ENCODE measurements around the gene STK32A. TPM values are rescaled to one million over a fixed set of nuclear protein-coding genes. Genes with fewer than 3 reads are reported as not detected.
A peak's percentile ranks its signal among the peaks of the same experiment; 100 is the strongest.
"Not testable (repeated sequence)": the region's sequence is repeated elsewhere in the genome, so short reads cannot be mapped to it uniquely, and the experiment has no call there.

The STK32A gene
- total and polyA plus RNA-seq, 5 experiments from 2014 or later, result not detected

DNA sequence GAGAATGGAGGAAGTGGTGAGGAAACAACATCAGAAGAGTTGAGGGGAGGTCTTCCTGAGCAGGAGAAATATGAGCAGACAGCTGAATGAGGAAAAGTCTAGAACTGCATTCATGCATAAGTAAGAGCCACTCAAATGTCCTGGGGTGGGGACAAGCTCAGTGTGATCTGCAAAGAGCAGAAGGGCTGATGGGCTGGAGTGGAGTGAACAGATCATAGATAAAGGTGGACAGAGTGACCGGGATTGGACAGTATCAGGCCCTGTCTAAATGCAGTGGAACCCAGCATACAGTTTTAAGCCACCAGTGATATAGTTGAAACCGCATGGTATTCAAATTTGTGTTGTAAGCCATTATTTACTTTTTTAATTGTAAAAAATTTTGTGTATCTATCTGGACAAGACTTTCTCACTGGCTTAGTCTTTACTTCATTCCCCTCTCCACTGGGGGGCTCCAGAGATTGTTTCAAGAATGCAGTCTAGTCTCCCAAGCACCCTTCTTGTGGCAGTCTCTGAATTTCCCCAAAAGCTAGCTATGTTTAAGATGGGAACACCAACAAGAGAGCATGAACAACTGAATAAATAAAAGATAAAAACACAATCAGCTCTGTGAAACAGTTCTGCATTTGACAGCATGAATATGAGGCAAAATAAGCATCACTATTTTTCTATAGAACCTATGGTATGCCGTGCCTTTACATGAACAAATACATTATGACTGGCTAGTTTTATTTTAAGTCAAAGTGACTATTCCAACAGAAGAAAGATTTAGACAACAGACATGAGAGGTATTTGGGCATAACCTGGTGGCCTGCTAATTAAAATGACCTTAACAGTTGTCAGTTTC, 10.7 kb upstream of the STK32A start:
- Mint-ChIP-seq H3K27me3 (peaks cover 0 to 2% (median 0%) of the 10 kb centered on the region in 5 donors), H3K4me3 (no peak overlapping the region), H3K27ac (no peak overlapping the region), H3K36me3 (peaks cover 0 to 11% (median 0%) of the 10 kb centered on the region in 3 donors), H3K9me3 (peaks cover under 1 to 21% (median 6%) of the 10 kb centered on the region in 9 donors), H3K4me1 (peaks cover 0 to 3% (median under 1%) of the 10 kb centered on the region in 4 donors)
- ATAC-seq (no peak), DNase-seq (no peak)
- POLR2A ChIA-PET, result no interaction called here

DNA sequence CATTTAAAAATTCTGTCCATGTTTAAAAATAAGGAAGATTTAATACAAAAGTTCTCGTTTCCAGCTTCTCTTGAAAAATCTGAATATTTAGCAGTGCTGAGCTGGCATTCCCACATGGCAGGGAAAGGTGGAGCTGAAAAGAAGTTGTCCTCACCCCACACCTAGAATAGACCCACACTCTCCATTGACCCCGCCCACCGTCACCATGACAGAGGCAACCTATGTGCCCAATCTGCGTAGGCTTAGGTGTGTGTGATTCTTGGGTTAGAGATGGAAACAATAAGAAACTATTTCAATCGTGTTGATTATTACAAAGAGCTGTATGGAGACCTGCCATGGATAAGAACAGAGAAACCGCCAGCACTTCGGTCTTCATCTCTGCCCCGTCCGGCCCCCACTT, 8.9 kb upstream of the STK32A start:
- Mint-ChIP-seq H3K4me1 (peaks cover 0 to 3% (median under 1%) of the 10 kb centered on the region in 4 donors), H3K27me3 (peaks cover 1 to 10% (median 3%) of the 10 kb centered on the region in 5 donors), H3K36me3 (peaks cover 0 to 12% (median 0%) of the 10 kb centered on the region in 3 donors), H3K4me3 (no peak overlapping the region), H3K9me3 (peaks cover 1 to 14% (median 6%) of the 10 kb centered on the region in 9 donors), H3K27ac (no peak overlapping the region)
- no peak for DNase-seq
- ATAC-seq, result no peak
- POLR2A ChIA-PET, result no interaction called here

DNA sequence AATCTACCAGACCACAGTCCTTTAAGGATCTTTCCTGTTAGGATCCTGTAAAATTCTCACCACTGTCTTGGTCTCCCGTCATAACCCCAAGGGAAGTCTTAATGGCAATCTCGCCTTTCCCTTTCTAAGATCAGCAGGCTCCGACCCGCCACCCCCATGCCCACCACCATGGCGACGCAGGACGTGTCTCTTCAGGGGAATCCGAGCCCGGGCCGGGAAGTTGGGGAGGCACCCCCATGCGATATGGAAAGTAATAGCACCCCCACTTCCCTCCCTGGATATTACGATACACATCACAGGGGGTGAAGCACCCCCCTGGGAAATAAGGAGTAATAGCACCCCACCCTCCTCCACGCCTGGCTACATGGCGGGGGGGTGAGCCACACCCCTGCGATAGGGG, 8.3 kb upstream of the STK32A start:
- Mint-ChIP-seq H3K4me1 (peaks cover 0 to 3% (median under 1%) of the 10 kb centered on the region in 4 donors), H3K27me3 (peaks cover 6 to 16% (median 9%) of the 10 kb centered on the region in 5 donors), H3K27ac (no peak overlapping the region), H3K9me3 (peaks cover 2 to 20% (median 9%) of the 10 kb centered on the region in 9 donors), H3K4me3 (no peak overlapping the region), H3K36me3 (peaks cover 0 to 15% (median 0%) of the 10 kb centered on the region in 3 donors)
- DNase-seq (no peak), ATAC-seq (no peak)
- POLR2A ChIA-PET, result no interaction called here

DNA sequence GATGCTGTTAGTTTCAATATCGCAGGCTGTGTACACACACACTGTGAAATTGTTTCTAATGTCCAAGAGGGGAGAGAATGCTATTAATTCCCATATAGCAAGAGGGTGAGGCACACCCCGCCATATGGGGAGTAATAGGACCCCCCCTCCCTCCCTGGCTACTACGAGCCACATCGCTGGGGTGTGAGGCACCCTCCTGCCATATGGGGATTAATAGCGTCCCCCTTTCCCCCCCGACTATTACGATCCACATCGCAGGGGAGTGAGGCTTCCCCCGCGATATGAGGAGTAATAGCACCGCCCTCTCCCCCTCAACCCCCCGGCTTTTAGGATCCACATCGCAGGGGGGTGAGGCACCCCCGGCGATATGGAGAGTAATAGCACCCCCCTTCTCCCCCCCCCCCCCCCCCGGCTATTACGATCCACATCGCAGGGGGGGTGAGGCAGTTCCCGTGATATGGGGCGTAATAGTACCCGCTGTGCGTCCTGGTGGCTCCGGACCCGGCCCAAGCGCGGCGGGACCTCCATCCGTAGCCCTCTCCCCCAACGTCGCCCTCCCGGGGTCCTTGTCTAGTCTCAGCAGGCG, 494 bp upstream of the STK32A start:
- no peak for ATAC-seq
- peaks cover 37 to 81% (median 57%) of the 10 kb centered on the region in 5 donors for H3K27me3 Mint-ChIP-seq
- H3K4me3 Mint-ChIP-seq, result peak overlapping the region in 6 of 10 donors; percentile 5 to 61 (median 48)
- peaks cover 3 to 13% (median 6%) of the 10 kb centered on the region in 4 donors for H3K4me1 Mint-ChIP-seq
- peaks cover 0 to 4% (median 0%) of the 10 kb centered on the region in 3 donors for H3K36me3 Mint-ChIP-seq
- peaks cover 0 to 8% (median 3%) of the 10 kb centered on the region in 9 donors for H3K9me3 Mint-ChIP-seq
- DNase-seq, result no peak
- no peak overlapping the region for H3K27ac Mint-ChIP-seq
- POLR2A ChIA-PET, result no interaction called here

DNA sequence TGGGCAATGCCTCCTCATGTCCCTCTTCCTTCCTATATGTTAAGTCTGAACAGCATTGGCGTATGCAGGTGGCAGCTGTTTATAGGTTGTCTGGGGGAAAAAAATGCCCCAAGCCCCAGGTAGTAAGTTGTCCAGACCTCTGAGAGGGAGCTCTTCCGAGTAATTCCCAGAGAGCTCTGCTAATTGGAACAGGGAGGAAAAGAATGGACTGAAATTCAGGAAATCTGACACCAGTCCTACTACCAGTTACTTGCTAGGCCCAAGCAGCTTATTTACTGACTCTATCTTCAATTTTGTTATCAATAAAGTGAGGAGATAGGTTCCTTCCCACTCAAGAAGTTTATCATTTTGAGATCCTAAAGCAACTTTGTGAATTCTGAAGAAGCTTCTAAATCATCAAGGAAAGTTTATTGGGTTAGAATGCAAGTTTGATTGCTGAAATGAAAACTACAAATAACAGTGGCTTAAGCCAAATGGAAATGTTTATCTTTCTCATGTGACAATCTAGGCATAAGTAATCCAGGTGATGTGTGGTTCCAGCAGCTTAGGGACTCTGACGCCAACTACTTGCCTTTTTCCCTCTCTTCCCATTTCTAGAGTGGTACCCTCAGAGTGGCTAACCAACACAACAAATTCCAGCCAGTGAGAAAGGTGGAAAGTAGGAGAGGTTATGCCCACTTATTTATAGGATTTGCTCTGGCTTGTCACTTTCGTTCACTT, 5.6 kb downstream of the STK32A start:
- H3K27ac Mint-ChIP-seq, result no peak overlapping the region
- POLR2A ChIA-PET, result no interaction called here
- peaks cover 0 to 3% (median 0%) of the 10 kb centered on the region in 9 donors for H3K9me3 Mint-ChIP-seq
- no peaks in the 10 kb centered on the region for H3K36me3 Mint-ChIP-seq
- ATAC-seq (no peak), DNase-seq (no peak)
- H3K27me3 Mint-ChIP-seq, result peaks cover 4 to 27% (median 20%) of the 10 kb centered on the region in 5 donors
- H3K4me3 Mint-ChIP-seq, result no peak overlapping the region
- no peaks in the 10 kb centered on the region for H3K4me1 Mint-ChIP-seq

DNA sequence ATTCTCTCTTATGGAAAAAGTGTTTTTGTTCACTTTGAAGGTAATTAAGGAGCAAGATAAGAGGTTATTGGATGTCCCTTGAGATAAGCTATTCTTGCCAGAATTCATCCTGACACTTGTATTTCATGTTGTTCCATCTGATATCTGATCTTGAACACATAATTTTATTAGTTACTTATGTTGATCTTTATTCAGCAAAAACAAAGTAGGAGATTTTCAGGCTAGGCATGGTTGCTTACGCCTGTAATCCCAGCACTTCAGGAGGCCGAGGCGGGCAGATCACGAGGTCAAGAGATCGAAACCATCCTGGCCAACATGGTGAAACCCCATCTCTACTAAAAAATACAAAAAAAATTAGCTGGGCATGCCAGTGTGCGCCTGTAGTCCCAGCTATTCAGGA, 8.4 kb downstream of the STK32A start:
- POLR2A ChIA-PET, ATAC-seq, H3K27ac Mint-ChIP-seq, H3K4me1 Mint-ChIP-seq, H3K4me3 Mint-ChIP-seq, H3K27me3 Mint-ChIP-seq, DNase-seq, H3K36me3 Mint-ChIP-seq, H3K9me3 Mint-ChIP-seq: not testable (repeated sequence)

DNA sequence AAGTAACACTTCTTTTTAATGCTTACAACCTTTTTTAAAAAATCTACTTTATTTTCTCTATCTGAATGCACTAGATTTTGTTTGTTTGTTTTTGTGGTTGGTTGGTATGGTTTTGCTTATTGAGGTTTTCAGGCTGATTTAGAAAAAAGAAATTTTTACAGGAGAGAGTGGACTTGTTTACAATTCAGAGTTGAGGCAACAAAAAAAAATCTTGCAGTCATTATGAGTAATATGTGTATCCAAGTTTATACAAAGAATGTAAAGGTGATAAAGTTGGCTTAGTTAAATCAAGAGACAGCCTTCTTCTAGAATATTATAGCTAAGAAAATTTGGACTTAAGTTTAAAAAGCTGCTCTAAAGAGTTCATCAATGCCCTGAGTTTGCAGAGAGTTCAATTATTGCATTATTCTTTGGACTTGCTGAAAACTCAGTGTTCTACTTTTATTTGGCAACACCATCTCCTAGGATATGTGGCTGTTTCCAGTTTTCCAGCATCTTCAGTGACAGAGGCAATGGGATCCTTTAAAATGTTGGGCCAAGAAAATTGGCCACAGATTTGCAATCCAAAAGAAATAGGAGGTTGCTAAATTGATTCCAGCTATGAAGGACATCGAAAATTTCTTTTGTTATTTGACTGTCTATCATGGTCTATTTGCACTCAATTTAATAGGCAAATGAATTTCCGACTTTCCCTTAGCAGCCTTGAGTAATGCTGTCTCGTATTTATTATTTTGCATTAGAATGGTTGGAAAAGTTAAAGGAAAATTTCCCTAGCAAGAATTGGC, 10.7 kb downstream of the STK32A start:
- ATAC-seq, result no peak
- no peaks in the 10 kb centered on the region for H3K4me1 Mint-ChIP-seq
- no peaks in the 10 kb centered on the region for H3K36me3 Mint-ChIP-seq
- H3K27me3 Mint-ChIP-seq, result peaks cover 0 to 8% (median 2%) of the 10 kb centered on the region in 5 donors
- H3K9me3 Mint-ChIP-seq, result peaks cover 0 to 9% (median 0%) of the 10 kb centered on the region in 9 donors
- no peak for DNase-seq
- POLR2A ChIA-PET, result no interaction called here
- H3K27ac Mint-ChIP-seq, result no peak overlapping the region
- H3K4me3 Mint-ChIP-seq, result no peak overlapping the region

DNA sequence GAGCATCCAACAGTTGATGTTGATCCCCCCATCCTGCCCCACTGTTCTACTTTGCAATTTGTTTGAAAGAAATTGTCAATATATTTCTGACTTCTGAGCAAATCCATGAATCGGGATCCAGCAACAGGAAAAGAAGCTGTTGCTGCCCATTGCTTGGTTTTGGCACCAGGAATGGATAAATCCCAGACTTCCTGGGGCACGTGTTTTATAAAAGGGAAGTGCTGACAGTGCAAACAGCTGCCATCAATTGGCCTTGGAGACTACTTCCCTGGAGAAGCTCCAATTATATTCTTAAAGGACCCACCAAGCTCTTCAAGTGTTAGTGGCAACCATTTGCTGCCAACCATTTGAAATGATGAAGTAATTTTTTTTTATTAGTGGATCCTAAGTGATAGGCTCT, 13.7 kb downstream of the STK32A start:
- ATAC-seq (no peak), DNase-seq (no peak)
- no peaks in the 10 kb centered on the region for H3K4me1 Mint-ChIP-seq
- peaks cover 0 to 12% (median 0%) of the 10 kb centered on the region in 9 donors for H3K9me3 Mint-ChIP-seq
- POLR2A ChIA-PET, result no interaction called here
- H3K27ac Mint-ChIP-seq, result no peak overlapping the region
- H3K36me3 Mint-ChIP-seq, result no peaks in the 10 kb centered on the region
- peaks cover 0 to 8% (median 2%) of the 10 kb centered on the region in 5 donors for H3K27me3 Mint-ChIP-seq
- no peak overlapping the region for H3K4me3 Mint-ChIP-seq

DNA sequence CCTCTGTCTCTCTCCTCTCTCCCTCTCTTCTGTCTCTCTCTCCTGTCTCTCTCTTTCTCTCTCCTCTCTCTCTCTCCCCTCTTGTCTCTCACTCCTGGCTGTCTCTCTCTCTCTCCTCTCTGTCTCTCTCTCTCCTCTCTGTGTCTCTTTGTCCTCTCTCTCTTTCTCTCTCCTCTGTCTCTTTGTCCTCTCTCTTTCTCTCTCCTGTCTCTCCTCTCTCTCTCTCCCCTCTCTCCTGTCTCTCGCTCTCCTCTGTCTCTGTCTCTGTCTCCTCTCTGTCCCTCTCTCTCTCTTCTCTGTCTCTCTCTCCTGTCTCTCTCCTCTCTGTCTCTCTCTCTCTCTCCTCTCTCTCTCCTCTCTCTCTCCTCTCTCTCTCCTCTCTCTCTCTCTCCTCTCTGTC, 25.0 kb downstream of the STK32A start:
- DNase-seq (no peak), ATAC-seq (no peak)
- Mint-ChIP-seq H3K27me3 (peaks cover 5 to 33% (median 10%) of the 10 kb centered on the region in 5 donors), H3K9me3 (peaks cover 3 to 36% (median 9%) of the 10 kb centered on the region in 9 donors), H3K27ac (peak overlapping the region in 1 of 10 donors; percentile 9), H3K4me1 (no peaks in the 10 kb centered on the region), H3K4me3 (no peak overlapping the region), H3K36me3 (peaks cover 0 to 19% (median 3%) of the 10 kb centered on the region in 3 donors)
- POLR2A ChIA-PET, result no interaction called here

DNA sequence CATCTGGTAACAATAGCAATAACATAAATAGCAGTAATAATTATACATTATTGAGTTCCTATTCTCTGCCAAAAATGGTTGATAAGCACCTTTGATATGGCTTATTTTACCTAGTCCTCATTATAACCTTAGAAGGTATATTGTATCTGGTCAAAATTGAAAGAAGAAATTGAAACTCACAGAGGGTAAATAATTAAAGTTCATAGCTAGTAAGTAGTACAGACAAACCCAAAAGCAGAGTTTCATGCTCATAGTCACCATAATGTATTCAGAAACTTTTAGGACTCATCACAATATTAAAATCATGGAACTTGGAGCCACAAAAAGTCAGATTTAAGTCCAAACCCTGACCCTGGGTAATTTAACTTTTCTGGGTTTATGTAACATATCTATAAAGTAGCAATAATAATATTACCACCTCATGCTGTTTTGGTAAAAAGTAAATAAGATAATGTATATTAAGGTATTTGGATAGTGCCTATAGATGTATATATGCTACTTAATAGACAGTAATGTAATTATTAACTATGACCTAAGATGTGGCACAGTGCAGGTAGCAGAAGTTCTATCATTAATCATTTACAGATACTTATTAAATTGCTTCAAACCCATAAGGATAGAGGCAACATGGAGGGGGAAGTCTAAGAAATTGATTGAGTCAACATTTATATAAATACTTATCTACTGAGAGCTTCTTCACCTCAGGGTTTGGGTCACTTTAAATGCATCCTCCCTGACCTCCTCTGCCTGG, 32.4 kb downstream of the STK32A start:
- peaks cover 0 to 19% (median 3%) of the 10 kb centered on the region in 3 donors for H3K36me3 Mint-ChIP-seq
- ATAC-seq (no peak), DNase-seq (no peak)
- H3K27ac Mint-ChIP-seq, result no peak overlapping the region
- no peaks in the 10 kb centered on the region for H3K4me1 Mint-ChIP-seq
- peaks cover 3 to 26% (median 10%) of the 10 kb centered on the region in 9 donors for H3K9me3 Mint-ChIP-seq
- POLR2A ChIA-PET, result no interaction called here
- H3K27me3 Mint-ChIP-seq, result peaks cover 0 to 14% (median 11%) of the 10 kb centered on the region in 5 donors
- no peak overlapping the region for H3K4me3 Mint-ChIP-seq

DNA sequence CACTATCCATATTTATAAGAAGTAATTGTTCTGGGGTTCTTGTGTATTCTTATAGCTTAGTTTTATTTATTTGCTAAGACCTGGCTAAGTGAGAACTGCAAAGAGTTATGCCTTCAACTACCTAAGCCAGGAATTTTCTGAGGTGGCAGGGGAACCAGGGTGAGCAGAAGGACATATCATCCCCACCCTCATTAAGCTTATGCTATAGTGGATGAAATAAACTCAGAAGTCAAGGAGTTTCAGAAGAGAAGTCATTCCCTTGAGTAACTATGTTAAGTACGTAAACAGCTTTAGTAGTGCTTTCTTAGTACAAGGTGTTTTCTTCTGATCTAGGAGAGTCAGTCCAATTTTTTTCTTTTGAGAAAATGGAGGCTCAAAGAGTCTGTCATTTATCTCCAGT, 41.7 kb downstream of the STK32A start:
- Mint-ChIP-seq H3K4me3 (no peak overlapping the region), H3K27ac (no peak overlapping the region), H3K36me3 (no peaks in the 10 kb centered on the region), H3K4me1 (no peaks in the 10 kb centered on the region), H3K9me3 (peaks cover 0 to 12% (median 4%) of the 10 kb centered on the region in 9 donors), H3K27me3 (peaks cover 3 to 21% (median 10%) of the 10 kb centered on the region in 5 donors)
- no peak for DNase-seq
- no peak for ATAC-seq
- POLR2A ChIA-PET, result no interaction called here

DNA sequence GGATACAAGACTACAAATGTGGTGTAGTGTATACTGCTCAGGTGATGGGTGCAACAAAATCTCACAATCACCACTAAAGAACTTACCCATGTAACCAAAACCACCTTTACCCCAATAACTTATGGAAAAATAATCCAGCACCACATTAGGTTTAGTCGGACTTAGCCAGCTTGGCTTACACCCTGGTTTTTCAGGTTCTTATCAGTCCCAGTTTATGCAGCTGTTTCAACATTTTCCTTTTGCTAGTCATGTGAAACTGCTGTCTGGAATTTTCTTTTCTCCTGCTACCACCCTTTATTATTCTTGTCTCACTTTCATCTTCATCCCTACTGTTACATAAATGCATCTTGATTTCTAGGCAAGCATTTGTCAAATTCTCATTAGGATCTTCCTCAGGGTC, 51.5 kb downstream of the STK32A start:
- ATAC-seq (no peak), DNase-seq (no peak)
- Mint-ChIP-seq H3K4me1 (no peaks in the 10 kb centered on the region), H3K27ac (no peak overlapping the region), H3K36me3 (no peaks in the 10 kb centered on the region), H3K9me3 (peaks cover 6 to 28% (median 13%) of the 10 kb centered on the region in 9 donors), H3K27me3 (peaks cover 0 to 1% (median 0%) of the 10 kb centered on the region in 5 donors), H3K4me3 (no peak overlapping the region)
- POLR2A ChIA-PET, result no interaction called here
